ENCODE data around the gene ZNF638. TPM values are rescaled to one million over a fixed set of nuclear protein-coding genes. Genes with fewer than 3 reads are reported as not detected.
A peak's percentile ranks its signal among the peaks of the same experiment; 100 is the strongest.

Gene ZNF638
- total and polyA plus RNA-seq, 2 of the 4 experiments (the other 2 are of a cell fraction): 46.4 to 129 TPM

DNA sequence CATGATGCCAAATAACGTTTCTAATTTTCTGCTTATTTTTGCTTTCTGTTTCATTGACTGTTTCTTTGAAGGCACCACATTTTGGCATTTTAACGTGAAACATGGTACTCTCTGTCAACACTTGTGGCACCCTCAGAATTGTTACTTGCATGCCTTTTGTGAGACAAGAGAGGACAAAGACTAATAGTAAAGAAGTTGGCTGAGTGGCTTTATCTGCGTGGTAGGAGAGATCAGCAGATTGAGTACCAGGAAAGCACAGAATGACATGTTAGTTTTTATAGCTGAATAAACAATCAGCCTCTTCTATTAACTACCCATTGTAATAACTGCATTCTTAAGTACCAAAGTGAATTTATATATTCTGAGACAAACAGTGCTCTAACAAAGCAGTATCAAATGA, 8.6 kb downstream of the ZNF638 start:
- no peak overlapping the region for H2BK120ac ChIP-seq (ENCODE audit: low read depth, low read length)
- H2AK9ac ChIP-seq (replicated peaks; ENCODE audit: low read depth, low read length, poor library complexity): no peak overlapping the region
- WGBS, 2 experiments (ENCODE audit: extremely low coverage in 2 of 2, insufficient read length in 1 of 2): no CpG with 5 or more reads among the region's 3 CpGs
- peaks cover 18 to 51% of the 10 kb centered on the region in 2 experiments for H3K79me1 ChIP-seq (ENCODE audit: low read depth in 1 of 2, low read length in 2 of 2)
- no peak overlapping the region for H4K8ac ChIP-seq (ENCODE audit: low read depth in 2 of 2, low read length in 2 of 2)
- H3K27me3 ChIP-seq (ENCODE audit: control insufficient read depth, insufficient read depth, low read length): no peaks in the 10 kb centered on the region
- H3K4me3 ChIP-seq (ENCODE audit: insufficient read depth, low read depth, low read length): no peak overlapping the region
- H3K56ac ChIP-seq (ENCODE audit: extremely low read depth, insufficient read depth, low read length): no peak overlapping the region
- H3K9ac ChIP-seq (ENCODE audit: low read depth, low read length): no peak overlapping the region
- H3K18ac ChIP-seq (ENCODE audit: low read depth, low read length): no peak overlapping the region
- H4K91ac ChIP-seq (ENCODE audit: insufficient read depth, low read depth, low read length): no peak overlapping the region
- H3K9me3 ChIP-seq (ENCODE audit: control insufficient read depth, insufficient read depth, low read length): no peaks in the 10 kb centered on the region
- H2AFZ ChIP-seq (replicated peaks; ENCODE audit: low read length, poor library complexity): no peak overlapping the region
- H3K4ac ChIP-seq (ENCODE audit: low read depth, low read length): no peak overlapping the region
- DNase-seq (no peak), ATAC-seq (ENCODE audit: low read depth) (peak; percentile 35)
- no peak overlapping the region for H3K14ac ChIP-seq (replicated peaks; ENCODE audit: low read depth, low read length)
- no peak overlapping the region for H3K4me2 ChIP-seq (ENCODE audit: low read depth, low read length)
- no peak overlapping the region for H3K27ac ChIP-seq (ENCODE audit: insufficient read depth, low read length)
- CTCF ChIA-PET: no interaction called here
- no peak overlapping the region for H4K5ac ChIP-seq (ENCODE audit: low read depth, low read length)
- dilution Hi-C loops (cut with HindIII; ENCODE audit: low sequenced_read_pairs, unreplicated experiment) (no loop called here), intact Hi-C loops (cut with micrococcal nuclease) (loop anchor here (5.0 kb wide), 1 partner anchor 37 kb away; no protein-coding TSS in a partner anchor), in situ Hi-C loops (cut with MboI; ENCODE audit: low sequenced_read_pairs) (no loop called here)
- no peak overlapping the region for H2BK15ac ChIP-seq (ENCODE audit: low read depth, low read length)
- no TSS peak for BruUV-seq (replicated peaks)
- H2AK5ac ChIP-seq (ENCODE audit: low read depth, low read length): no peak overlapping the region
- peaks cover 2% of the 10 kb centered on the region; the same call in 1 of the 2 replicates for H3K4me1 ChIP-seq (ENCODE audit: control insufficient read depth, insufficient read depth, low read length)
- peaks cover 3% of the 10 kb centered on the region; the same call in 1 of the 2 replicates for H3K9me1 ChIP-seq (ENCODE audit: insufficient read depth, low read length)
- peaks cover 80% of the 10 kb centered on the region for H4K20me1 ChIP-seq (ENCODE audit: insufficient read depth, low read length)
- H2BK5ac ChIP-seq (ENCODE audit: low read depth, low read length, poor library complexity, severe bottlenecking): no peak overlapping the region
- H3K36me3 ChIP-seq (ENCODE audit: control insufficient read depth, insufficient read depth, low read length): no peaks in the 10 kb centered on the region; the same call in 1 of the 2 replicates
- POLR2A ChIA-PET (ENCODE audit: unreplicated experiment): no interaction called here
- H3K23ac ChIP-seq (ENCODE audit: low read depth, low read length): no peak overlapping the region
- no peak overlapping the region for H2BK20ac ChIP-seq (ENCODE audit: low read depth, low read length)
- TF ChIP-seq ELK1 (IDR thresholded peaks at IDR 0.05; ENCODE audit: borderline replicate concordance, low read depth, low read length) (no peak), NFE2L2 (IDR thresholded peaks at IDR 0.05; ENCODE audit: low read depth, low read length) (no peak), RAD21 (IDR thresholded peaks at IDR 0.05; ENCODE audit: low read length) (no peak), BHLHE40 (IDR thresholded peaks at IDR 0.05; ENCODE audit: low read depth, low read length) (no peak), RFX5 (IDR thresholded peaks at IDR 0.05; ENCODE audit: low read depth, low read length) (no peak), USF2 (IDR thresholded peaks at IDR 0.05; ENCODE audit: low read depth, low read length) (no peak), MAFK (IDR thresholded peaks at IDR 0.05; ENCODE audit: low read depth, low read length) (no peak), CHD1 (IDR thresholded peaks at IDR 0.05; ENCODE audit: low read depth, low read length) (no peak), MXI1 (IDR thresholded peaks at IDR 0.05; ENCODE audit: borderline replicate concordance, low read depth, low read length) (no peak), CEBPB (IDR thresholded peaks at IDR 0.05; ENCODE audit: low read depth, low read length) (no peak), RCOR1 (IDR thresholded peaks at IDR 0.05; ENCODE audit: insufficient replicate concordance, low read length) (no peak), SMC3 (IDR thresholded peaks at IDR 0.05; ENCODE audit: low read depth, low read length) (no peak), POLR2A (IDR thresholded peaks at IDR 0.05; ENCODE audit: low read depth, low read length) (no peak), FOS (IDR thresholded peaks at IDR 0.05; ENCODE audit: low read depth, low read length) (no peak), MAZ (IDR thresholded peaks at IDR 0.05; ENCODE audit: borderline replicate concordance, low read depth, low read length) (no peak)
- TF ChIP-seq, protein P1, sequence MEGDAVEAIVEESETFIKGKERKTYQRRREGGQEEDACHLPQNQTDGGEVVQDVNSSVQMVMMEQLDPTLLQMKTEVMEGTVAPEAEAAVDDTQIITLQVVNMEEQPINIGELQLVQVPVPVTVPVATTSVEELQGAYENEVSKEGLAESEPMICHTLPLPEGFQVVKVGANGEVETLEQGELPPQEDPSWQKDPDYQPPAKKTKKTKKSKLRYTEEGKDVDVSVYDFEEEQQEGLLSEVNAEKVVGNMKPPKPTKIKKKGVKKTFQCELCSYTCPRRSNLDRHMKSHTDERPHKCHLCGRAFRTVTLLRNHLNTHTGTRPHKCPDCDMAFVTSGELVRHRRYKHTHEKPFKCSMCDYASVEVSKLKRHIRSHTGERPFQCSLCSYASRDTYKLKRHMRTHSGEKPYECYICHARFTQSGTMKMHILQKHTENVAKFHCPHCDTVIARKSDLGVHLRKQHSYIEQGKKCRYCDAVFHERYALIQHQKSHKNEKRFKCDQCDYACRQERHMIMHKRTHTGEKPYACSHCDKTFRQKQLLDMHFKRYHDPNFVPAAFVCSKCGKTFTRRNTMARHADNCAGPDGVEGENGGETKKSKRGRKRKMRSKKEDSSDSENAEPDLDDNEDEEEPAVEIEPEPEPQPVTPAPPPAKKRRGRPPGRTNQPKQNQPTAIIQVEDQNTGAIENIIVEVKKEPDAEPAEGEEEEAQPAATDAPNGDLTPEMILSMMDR (conservative IDR thresholded peaks at IDR 0.05; ENCODE audit: low read depth, low read length): no peak

Data from IMR-90 (cell line).